ENCODE data around the gene NPTXR.
A peak's percentile ranks its signal among the peaks of the same experiment; 100 is the strongest.

NPTXR gene

DNA sequence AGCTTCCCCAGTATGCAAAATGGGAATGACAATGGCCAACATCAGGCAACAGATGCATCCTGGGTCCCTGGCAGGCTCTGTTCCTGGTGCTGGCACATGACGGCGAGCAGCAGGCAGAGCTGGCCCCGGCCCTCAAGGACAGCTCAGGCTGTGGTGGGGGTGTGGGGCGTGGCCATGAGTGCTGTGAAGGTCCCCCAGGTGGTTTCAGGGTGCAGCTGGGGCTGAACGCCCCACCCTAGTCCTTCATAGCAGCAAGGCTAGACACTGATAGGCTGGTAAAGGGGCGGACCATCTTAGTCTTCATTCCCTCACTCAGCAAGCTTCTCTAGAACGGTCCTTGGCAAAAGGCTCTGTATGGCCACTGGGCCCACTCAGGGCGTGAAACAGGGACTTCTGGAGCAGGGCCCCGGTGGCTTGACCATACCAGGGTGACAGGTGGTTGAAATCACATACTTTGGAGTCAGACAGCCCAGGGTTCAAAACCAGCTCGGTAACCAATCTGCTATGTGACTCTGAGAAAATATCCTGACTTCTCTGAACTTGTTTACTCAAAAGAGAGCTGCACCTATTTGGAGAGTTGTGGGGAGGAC lies 15.1 kb downstream of the NPTXR start:
- no peak for TF ChIP-seq CTCF (IDR thresholded peaks at IDR 0.05; ENCODE audit: extremely low read depth, insufficient read depth, missing control alignments)
- no peak for DNase-seq (ENCODE audit: low spot score)
- in situ Hi-C loops (cut with MboI; ENCODE audit: low pct_unique_long_range_greater_than_20kb, low sequenced_read_pairs, unreplicated experiment): no loop called here

GRCh38 chr22:38828191-38828590 lies 15.6 kb downstream of the NPTXR start:
- TF ChIP-seq CTCF (IDR thresholded peaks at IDR 0.05; ENCODE audit: extremely low read depth, insufficient read depth, missing control alignments): no peak
- in situ Hi-C loops (cut with MboI; ENCODE audit: low pct_unique_long_range_greater_than_20kb, low sequenced_read_pairs, unreplicated experiment): no loop called here
- no peak for DNase-seq (ENCODE audit: low spot score)

DNA sequence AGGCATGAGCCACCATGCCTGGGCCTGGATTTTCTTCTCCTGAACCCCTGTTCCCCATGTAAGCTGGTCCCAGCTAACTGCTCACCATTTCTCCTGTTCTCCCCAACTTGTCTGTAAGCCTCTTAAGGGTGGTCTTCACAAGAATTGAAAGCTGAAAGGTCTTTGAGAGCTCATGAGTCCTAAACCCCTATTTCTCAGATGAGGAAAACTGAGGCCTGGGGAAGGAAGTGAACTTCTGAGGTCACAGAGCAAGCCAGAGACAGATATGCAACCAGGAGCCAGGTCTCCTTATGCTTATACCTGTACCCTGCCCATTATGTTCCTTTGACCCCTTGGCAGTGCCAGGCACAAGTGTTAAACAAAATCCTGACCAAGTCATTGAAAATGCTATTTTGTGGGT lies 16.3 kb downstream of the NPTXR start:
- no peak for TF ChIP-seq CTCF (IDR thresholded peaks at IDR 0.05; ENCODE audit: extremely low read depth, insufficient read depth, missing control alignments)
- in situ Hi-C loops (cut with MboI; ENCODE audit: low pct_unique_long_range_greater_than_20kb, low sequenced_read_pairs, unreplicated experiment): no loop called here
- DNase-seq (ENCODE audit: low spot score): no peak

GRCh38 chr22:38826801-38827200 lies 17.0 kb downstream of the NPTXR start:
- TF ChIP-seq CTCF (IDR thresholded peaks at IDR 0.05; ENCODE audit: extremely low read depth, insufficient read depth, missing control alignments): no peak
- in situ Hi-C loops (cut with MboI; ENCODE audit: low pct_unique_long_range_greater_than_20kb, low sequenced_read_pairs, unreplicated experiment): no loop called here
- no peak for DNase-seq (ENCODE audit: low spot score)

- no peak for DNase-seq (ENCODE audit: low spot score)
- no peak for TF ChIP-seq CTCF (IDR thresholded peaks at IDR 0.05; ENCODE audit: extremely low read depth, insufficient read depth, missing control alignments)
- in situ Hi-C loops (cut with MboI; ENCODE audit: low pct_unique_long_range_greater_than_20kb, low sequenced_read_pairs, unreplicated experiment): no loop called here
Measured at GRCh38 chr22:38826386-38826785, 17.4 kb downstream of the NPTXR start.

- peak; percentile 77 for DNase-seq (ENCODE audit: low spot score)
- in situ Hi-C loops (cut with MboI; ENCODE audit: low pct_unique_long_range_greater_than_20kb, low sequenced_read_pairs, unreplicated experiment): no loop called here
- TF ChIP-seq CTCF (IDR thresholded peaks at IDR 0.05; ENCODE audit: extremely low read depth, insufficient read depth, missing control alignments): peak; percentile 24
Measured at GRCh38 chr22:38824585-38824984, 19.2 kb downstream of the NPTXR start.

DNA sequence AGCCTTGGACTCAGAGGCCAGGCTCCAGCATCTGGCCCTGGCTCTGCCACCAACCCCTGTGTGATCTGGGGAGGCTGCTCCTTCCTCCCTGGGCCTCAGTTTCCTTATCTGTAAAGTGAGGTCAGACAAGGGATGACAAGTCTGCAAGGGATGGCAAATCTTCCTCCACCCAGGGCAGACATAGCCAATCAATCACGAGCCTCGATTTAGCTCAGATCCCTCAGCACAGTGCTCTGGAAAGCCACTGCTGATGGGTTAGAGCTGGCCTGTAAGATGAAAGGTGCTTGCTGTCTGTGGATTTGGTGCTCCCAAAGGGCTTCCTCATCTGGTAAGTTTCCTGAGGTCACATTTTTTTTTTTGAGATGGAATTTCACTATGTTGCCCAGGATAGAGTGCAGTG lies 20.2 kb downstream of the NPTXR start:
- TF ChIP-seq CTCF (IDR thresholded peaks at IDR 0.05; ENCODE audit: extremely low read depth, insufficient read depth, missing control alignments): no peak
- in situ Hi-C loops (cut with MboI; ENCODE audit: low pct_unique_long_range_greater_than_20kb, low sequenced_read_pairs, unreplicated experiment): no loop called here
- no peak for DNase-seq (ENCODE audit: low spot score)
